Vagina (tissue), 2 donors: ENCODE measurements around the gene TNNT2.

Source experiments
- CTCF ChIP-seq, 3 experiments: fragments of 450-650 bp in 2 of 3; fragments of 200-600 bp in 1 of 3; sonication (generic) in 1 of 3; IDR thresholded peaks; one replicate each; pipeline ENCODE4 v1.5.1; 2017 to 2019; ENCODE audit warnings: antibody characterized with exemption in 3 of 3, mild to moderate bottlenecking in 2 of 3, moderate library complexity in 2 of 3
- POLR2A ChIP-seq, 2 donors: fragments of 450-650 bp; IDR thresholded peaks; one replicate each; pipeline ENCODE4 v1.6.1; 2017; ENCODE audit warnings: antibody characterized with exemption in 2 of 2, mild to moderate bottlenecking in 2 of 2, moderate library complexity in 2 of 2
- POLR2AphosphoS5 ChIP-seq, 2 donors: sonication (generic); formaldehyde crosslinking; IDR thresholded peaks; one replicate each; pipeline ENCODE4 v1.9.0; 2017; ENCODE audit warnings: antibody characterized with exemption in 2 of 2, mild to moderate bottlenecking in 2 of 2, low read depth in 1 of 2; ENCODE audit not compliant: insufficient read depth in 1 of 2

- no peak for TF ChIP-seq CTCF (IDR thresholded peaks at IDR 0.05)
- no peak for TF ChIP-seq POLR2A (IDR thresholded peaks at IDR 0.05)
- no peak for TF ChIP-seq POLR2AphosphoS5 (IDR thresholded peaks at IDR 0.05; ENCODE audit: insufficient read depth in 1 of 2, low read depth in 1 of 2)
These were observed 1.3 kb upstream of the TNNT2 start for GRCh38 chr1:201378804-201379203.
